ENCODE data around the gene ORMDL1.

The ORMDL1 gene

DNA sequence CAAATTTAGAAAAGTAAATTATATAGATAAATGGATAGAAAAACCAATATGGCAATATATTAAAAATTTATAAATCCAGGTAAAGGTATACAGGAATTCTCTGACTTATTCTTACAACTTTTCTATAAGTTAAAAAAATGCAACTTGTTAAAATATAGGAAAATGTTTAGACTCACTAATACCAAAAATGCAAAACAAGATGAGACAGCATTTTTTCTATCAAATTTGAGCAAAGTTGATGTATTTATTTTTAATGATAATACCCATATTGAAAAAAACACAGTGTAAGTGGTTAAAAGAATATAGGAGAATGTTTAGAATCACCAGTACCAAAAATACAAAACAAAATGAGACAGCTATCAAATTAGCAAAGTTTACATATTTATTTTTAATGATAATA, 57.3 kb downstream of the ORMDL1 start:
- no peaks in the 10 kb centered on the region for H3K27me3 ChIP-seq (ENCODE audit: insufficient read depth, insufficient read length)
- no peaks in the 10 kb centered on the region for H3K36me3 ChIP-seq (ENCODE audit: insufficient read depth, insufficient read length, low read length)
- no peak overlapping the region for H3K9ac ChIP-seq (ENCODE audit: insufficient read length, low read depth)
- DNase-seq (ENCODE audit: low read depth, low spot score) = no peak
- H3K4me3 ChIP-seq (ENCODE audit: insufficient read length, low read depth) = no peak overlapping the region
- TF ChIP-seq ZNF274 (IDR thresholded peaks at IDR 0.05; ENCODE audit: low read depth, low read length) = no peak
- TF ChIP-seq SUZ12 (IDR thresholded peaks at IDR 0.05; ENCODE audit: extremely low read depth, insufficient read depth, insufficient read length) = no peak
- no peak for TF ChIP-seq YY1 (IDR thresholded peaks at IDR 0.05; ENCODE audit: insufficient read depth, insufficient read length)
- H3K9me3 ChIP-seq (ENCODE audit: insufficient read depth, low read length) = no peaks in the 10 kb centered on the region
- H3K4me1 ChIP-seq (ENCODE audit: insufficient read depth, insufficient read length) = no peaks in the 10 kb centered on the region

GRCh38 chr2:189726271-189726670, 57.9 kb downstream of the ORMDL1 start:
- Histone ChIP-seq H3K36me3 (ENCODE audit: insufficient read depth, insufficient read length, low read length) (no peaks in the 10 kb centered on the region), H3K4me1 (ENCODE audit: insufficient read depth, insufficient read length) (no peaks in the 10 kb centered on the region), H3K9ac (ENCODE audit: insufficient read length, low read depth) (no peak overlapping the region), H3K27me3 (ENCODE audit: insufficient read depth, insufficient read length) (no peaks in the 10 kb centered on the region), H3K9me3 (ENCODE audit: insufficient read depth, low read length) (no peaks in the 10 kb centered on the region), H3K4me3 (ENCODE audit: insufficient read length, low read depth) (no peak overlapping the region)
- no peak for DNase-seq (ENCODE audit: low read depth, low spot score)
- TF ChIP-seq SUZ12 (IDR thresholded peaks at IDR 0.05; ENCODE audit: extremely low read depth, insufficient read depth, insufficient read length) = no peak
- no peak for TF ChIP-seq YY1 (IDR thresholded peaks at IDR 0.05; ENCODE audit: insufficient read depth, insufficient read length)
- TF ChIP-seq ZNF274 (IDR thresholded peaks at IDR 0.05; ENCODE audit: low read depth, low read length) = no peak

DNA sequence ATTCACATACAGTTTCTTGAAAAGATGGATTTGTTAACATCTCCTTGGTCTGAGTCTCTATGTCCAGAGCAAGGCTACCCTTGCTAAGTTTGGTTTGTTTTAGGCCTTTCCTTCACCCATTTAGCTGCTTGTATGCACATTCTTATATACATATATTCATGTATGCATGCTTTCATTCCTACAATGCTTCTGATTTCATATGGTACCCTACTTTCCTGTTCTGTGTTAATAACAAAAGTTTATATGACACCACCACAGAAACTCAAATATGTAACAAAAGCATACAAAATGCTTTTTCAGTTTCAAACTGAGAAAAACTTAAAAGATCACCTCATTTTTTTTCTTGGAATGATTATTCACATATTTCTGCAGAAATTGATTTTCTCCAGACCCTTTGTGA, 60.9 kb downstream of the ORMDL1 start:
- no peaks in the 10 kb centered on the region for H3K9me3 ChIP-seq (ENCODE audit: insufficient read depth, low read length)
- no peak for DNase-seq (ENCODE audit: low read depth, low spot score)
- no peak overlapping the region for H3K9ac ChIP-seq (ENCODE audit: insufficient read length, low read depth)

More for the DNA sequence above, 60.9 kb downstream of the ORMDL1 start:
- Histone ChIP-seq H3K4me1 (ENCODE audit: insufficient read depth, insufficient read length) (no peaks in the 10 kb centered on the region), H3K4me3 (ENCODE audit: insufficient read length, low read depth) (no peak overlapping the region), H3K36me3 (ENCODE audit: insufficient read depth, insufficient read length, low read length) (no peaks in the 10 kb centered on the region), H3K27me3 (ENCODE audit: insufficient read depth, insufficient read length) (no peaks in the 10 kb centered on the region)
- TF ChIP-seq ZNF274 (IDR thresholded peaks at IDR 0.05; ENCODE audit: low read depth, low read length) = no peak
- no peak for TF ChIP-seq SUZ12 (IDR thresholded peaks at IDR 0.05; ENCODE audit: extremely low read depth, insufficient read depth, insufficient read length)
- TF ChIP-seq YY1 (IDR thresholded peaks at IDR 0.05; ENCODE audit: insufficient read depth, insufficient read length) = no peak

Data from NT2/D1 (cell line).